GM18907 (cell line): ENCODE results near the gene MTA1.

ENCODE experiments used
- ATAC-seq: cut with Tn5 transposase; IDR thresholded peaks from one replicate; pipeline ENCODE4 v1.9.1; 2021; ENCODE audit warnings: mild to moderate bottlenecking, moderate library complexity; ENCODE audit not compliant: unreplicated experiment

MTA1 gene

GRCh38 chr14:105519946-105520698 is 100.5 kb downstream of the MTA1 start:
- no peak for ATAC-seq
